Lung (tissue), 12 donors: ENCODE data around the gene TNK2. TPM values are rescaled to one million over a fixed set of nuclear protein-coding genes. Genes with fewer than 3 reads are reported as not detected.

Experiments
- ATAC-seq: fragments of 200-7000 bp; cut with Tn5 transposase; one replicate; pipeline ENCODE4 v1.9.1; 2020; ENCODE audit warnings: moderate number of reproducible peaks; ENCODE audit not compliant: insufficient read depth, low FRiP score
- DNase-seq, 3 donors: peaks; one replicate each; pipeline ENCODE4 v3.0.0-alpha.2; 2013 to 2017
- H3K27ac ChIP-seq, 2 donors: one replicate each; pipeline ENCODE4 v1.5.1; 2013; ENCODE audit warnings: mild to moderate bottlenecking in 2 of 2, moderate library complexity in 2 of 2, control low read depth in 1 of 2, inconsistent platforms in 1 of 2, low read depth in 1 of 2, low read length in 1 of 2
- H3K27me3 ChIP-seq, 3 donors: one replicate each; pipeline ENCODE4 v1.5.1; 2013; ENCODE audit warnings: low read length in 2 of 3; ENCODE audit not compliant: control insufficient read depth in 3 of 3, insufficient read depth in 3 of 3
- H3K36me3 ChIP-seq, 4 donors: one replicate each; pipeline ENCODE4 v1.5.1; 2013; ENCODE audit warnings: low read length in 4 of 4, mild to moderate bottlenecking in 1 of 4, moderate library complexity in 1 of 4; ENCODE audit not compliant: control insufficient read depth in 4 of 4, insufficient read depth in 4 of 4
- H3K4me1 ChIP-seq, 5 donors: one replicate each; pipeline ENCODE4 v1.5.1; 2013; ENCODE audit warnings: low read length in 5 of 5, mild to moderate bottlenecking in 2 of 5, moderate library complexity in 1 of 5; ENCODE audit not compliant: control insufficient read depth in 5 of 5, insufficient read depth in 5 of 5
- H3K4me3 ChIP-seq: one replicate; pipeline ENCODE4 v1.5.1; 2013; ENCODE audit warnings: mild to moderate bottlenecking, control low read depth, moderate library complexity
- H3K9ac ChIP-seq, 2 donors: one replicate each; pipeline ENCODE4 v1.5.1; 2013; ENCODE audit warnings: low read length in 2 of 2, control low read depth in 1 of 2; ENCODE audit not compliant: insufficient read depth in 1 of 2
- H3K9me3 ChIP-seq, 4 donors: one replicate each; pipeline ENCODE4 v1.5.1; 2013; ENCODE audit warnings: low read length in 3 of 4, mild to moderate bottlenecking in 1 of 4, moderate library complexity in 1 of 4; ENCODE audit not compliant: control insufficient read depth in 4 of 4, insufficient read depth in 3 of 4
- CTCF ChIP-seq: IDR thresholded peaks from 2 replicates; pipeline ENCODE4 v1.5.1; 2012; ENCODE audit warnings: mild to moderate bottlenecking; ENCODE audit errors: control extremely low read depth, extremely low read depth
- WGBS, 2 donors: extraction: QIAGEN DNeasy Blood & Tissue Kit; methylation state at CpG; one replicate each; pipeline ENCODE4 v1.1.7; 2013; 5-methylcytosine and 5-hydroxymethylcytosine counted together
- polyA plus RNA-seq, 2 donors: library from polyadenylated mRNA; stranded (reverse); fragments of 200-250 nt; gene quantifications; one replicate each; pipeline ENCODE4 v1.2.1, GENCODE V29; 2013
- total RNA-seq, 2 donors: library from RNA; depleted of rRNA in 1 of 2; stranded (reverse); fragments of >200 nt in 1 of 2; gene quantifications; one replicate each; pipeline ENCODE4 v1.2.1, GENCODE V29; 2014 to 2021
- donor health status: control.
- donor health status: control.
- donor health status: Bipolar disorder and iron deficiency.
- donor health status: healthy.
- donor health status: DM: yes; HTN: yes; CAD: no.

Gene TNK2
- total and polyA plus RNA-seq, 4 donors = 15.0 to 63.5 (median 35.6) TPM

GRCh38 chr3:195911041-195911945 lies 2.9 kb upstream of the TNK2 start:
- peaks cover 0 to 33% (median 18%) of the 10 kb centered on the region in 5 donors for H3K4me1 ChIP-seq
- no peaks in the 10 kb centered on the region for H3K36me3 ChIP-seq
- ATAC-seq (no peak), DNase-seq (no peak)
- no peak overlapping the region for H3K9ac ChIP-seq
- no peaks in the 10 kb centered on the region for H3K9me3 ChIP-seq
- H3K27me3 ChIP-seq = peaks cover 0 to 2% (median 0%) of the 10 kb centered on the region in 3 donors
- no peak for TF ChIP-seq CTCF
- WGBS, 2 donors = 86 to 90% methylated on average over 14 of the region's 14 CpGs
- no peak overlapping the region for H3K27ac ChIP-seq
- no peak overlapping the region for H3K4me3 ChIP-seq

GRCh38 chr3:195910499-195910845 lies 2.1 kb upstream of the TNK2 start:
- no peak overlapping the region for H3K4me3 ChIP-seq
- no peak for DNase-seq

GRCh38 chr3:195909644-195910498 lies 1.5 kb upstream of the TNK2 start:
- WGBS, 2 donors = 12 to 29% methylated on average over 33 to 68 of the region's 68 CpGs
- ATAC-seq (peak; percentile 68), DNase-seq (peak; percentile 88 to 90 (median 88))
- TF ChIP-seq CTCF = no peak
- Histone ChIP-seq H3K9ac (peak overlapping the region; percentile 5 to 55), H3K36me3 (no peaks in the 10 kb centered on the region), H3K4me1 (peaks cover 0 to 33% (median 20%) of the 10 kb centered on the region in 5 donors), H3K27me3 (no peaks in the 10 kb centered on the region), H3K9me3 (no peaks in the 10 kb centered on the region), H3K4me3 (peak overlapping the region; percentile 63), H3K27ac (peak overlapping the region; percentile 28 to 48)

More at GRCh38 chr3:195910499-195910845, 2.1 kb upstream of the TNK2 start:
- no peaks in the 10 kb centered on the region for H3K27me3 ChIP-seq
- no peaks in the 10 kb centered on the region for H3K36me3 ChIP-seq
- no peak for TF ChIP-seq CTCF
- no peaks in the 10 kb centered on the region for H3K9me3 ChIP-seq
- no peak overlapping the region for H3K27ac ChIP-seq
- H3K4me1 ChIP-seq = peaks cover 0 to 33% (median 20%) of the 10 kb centered on the region in 5 donors
- 92 to 94% methylated on average over 8 of the region's 8 CpGs for WGBS, 2 donors
- no peak overlapping the region for H3K9ac ChIP-seq
- no peak for ATAC-seq
